Measurements from ENCODE around the gene HIVEP3.

HIVEP3 gene

DNA sequence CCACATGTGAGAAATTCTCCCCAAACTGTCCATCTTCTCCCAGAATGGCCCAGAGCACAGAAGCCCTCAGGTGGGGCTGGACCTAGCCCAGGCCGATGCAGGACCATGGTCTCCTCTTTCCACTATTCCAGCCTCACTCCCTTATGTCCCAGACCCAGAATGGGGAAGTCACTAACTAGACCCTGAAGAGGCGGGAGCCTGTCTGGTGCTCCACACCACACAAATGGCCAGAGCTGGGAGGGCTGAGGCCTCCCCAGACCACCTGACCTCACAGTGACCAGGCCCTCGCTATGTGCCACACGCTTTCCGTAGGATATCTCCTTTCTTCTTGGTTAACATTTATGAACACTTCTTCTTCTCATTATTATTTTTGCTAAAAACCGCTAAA lies 379.3 kb downstream of the HIVEP3 start:
- TF ChIP-seq, protein P1, sequence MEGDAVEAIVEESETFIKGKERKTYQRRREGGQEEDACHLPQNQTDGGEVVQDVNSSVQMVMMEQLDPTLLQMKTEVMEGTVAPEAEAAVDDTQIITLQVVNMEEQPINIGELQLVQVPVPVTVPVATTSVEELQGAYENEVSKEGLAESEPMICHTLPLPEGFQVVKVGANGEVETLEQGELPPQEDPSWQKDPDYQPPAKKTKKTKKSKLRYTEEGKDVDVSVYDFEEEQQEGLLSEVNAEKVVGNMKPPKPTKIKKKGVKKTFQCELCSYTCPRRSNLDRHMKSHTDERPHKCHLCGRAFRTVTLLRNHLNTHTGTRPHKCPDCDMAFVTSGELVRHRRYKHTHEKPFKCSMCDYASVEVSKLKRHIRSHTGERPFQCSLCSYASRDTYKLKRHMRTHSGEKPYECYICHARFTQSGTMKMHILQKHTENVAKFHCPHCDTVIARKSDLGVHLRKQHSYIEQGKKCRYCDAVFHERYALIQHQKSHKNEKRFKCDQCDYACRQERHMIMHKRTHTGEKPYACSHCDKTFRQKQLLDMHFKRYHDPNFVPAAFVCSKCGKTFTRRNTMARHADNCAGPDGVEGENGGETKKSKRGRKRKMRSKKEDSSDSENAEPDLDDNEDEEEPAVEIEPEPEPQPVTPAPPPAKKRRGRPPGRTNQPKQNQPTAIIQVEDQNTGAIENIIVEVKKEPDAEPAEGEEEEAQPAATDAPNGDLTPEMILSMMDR (IDR thresholded peaks at IDR 0.05; ENCODE audit: control extremely low read depth, extremely low read depth, low read depth, missing control alignments), result no peak
- no peak for DNase-seq (ENCODE audit: extremely low spot score)
- ChIA-PET POLR2A (no interaction called here), CTCF (interaction anchor here (1.5 to 6.7 kb wide), 2 partner anchors 16 to 21 kb away, joined by 3 to 48 read pairs; no protein-coding TSS in a partner anchor)

DNA sequence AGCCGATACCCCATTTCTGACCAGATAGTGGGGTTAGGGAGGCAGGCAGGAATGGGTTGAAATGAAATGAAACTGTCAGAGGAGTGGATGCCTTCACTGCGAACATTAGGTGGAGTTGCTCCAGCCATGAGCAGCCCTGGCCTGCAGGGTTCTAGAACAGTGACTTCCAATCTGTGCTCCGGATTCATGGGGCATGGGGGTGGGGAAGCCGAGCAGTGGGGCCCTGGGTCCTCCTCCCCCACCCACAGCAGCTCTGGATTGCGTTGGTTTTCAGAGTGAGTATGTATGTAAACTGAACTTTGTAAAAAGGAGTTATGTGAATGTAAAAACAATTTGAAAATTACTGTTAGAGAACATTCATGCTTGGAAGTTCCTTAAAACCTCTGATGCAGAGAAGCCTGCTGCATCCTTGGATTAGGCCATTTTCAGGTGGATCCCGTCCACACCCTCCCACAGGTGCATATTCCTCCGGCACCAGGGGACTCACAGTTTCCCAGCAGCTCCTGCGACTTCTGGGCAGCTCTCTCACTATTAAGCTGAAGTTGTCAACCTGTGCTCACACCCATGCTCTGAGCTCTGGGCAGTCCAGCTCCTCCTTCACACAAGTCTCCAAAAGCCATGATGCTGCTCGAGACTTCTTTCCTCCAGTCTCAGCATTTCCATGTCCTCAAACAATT lies 379.8 kb downstream of the HIVEP3 start:
- DNase-seq (ENCODE audit: extremely low spot score), result no peak
- ChIA-PET POLR2A (no interaction called here), CTCF (interaction anchor here (6.7 kb wide), 1 partner anchor 21 kb away, joined by 48 read pairs; no protein-coding TSS in a partner anchor)
- TF ChIP-seq, protein P1 (IDR thresholded peaks at IDR 0.05; ENCODE audit: control extremely low read depth, extremely low read depth, low read depth, missing control alignments), result no peak

DNA sequence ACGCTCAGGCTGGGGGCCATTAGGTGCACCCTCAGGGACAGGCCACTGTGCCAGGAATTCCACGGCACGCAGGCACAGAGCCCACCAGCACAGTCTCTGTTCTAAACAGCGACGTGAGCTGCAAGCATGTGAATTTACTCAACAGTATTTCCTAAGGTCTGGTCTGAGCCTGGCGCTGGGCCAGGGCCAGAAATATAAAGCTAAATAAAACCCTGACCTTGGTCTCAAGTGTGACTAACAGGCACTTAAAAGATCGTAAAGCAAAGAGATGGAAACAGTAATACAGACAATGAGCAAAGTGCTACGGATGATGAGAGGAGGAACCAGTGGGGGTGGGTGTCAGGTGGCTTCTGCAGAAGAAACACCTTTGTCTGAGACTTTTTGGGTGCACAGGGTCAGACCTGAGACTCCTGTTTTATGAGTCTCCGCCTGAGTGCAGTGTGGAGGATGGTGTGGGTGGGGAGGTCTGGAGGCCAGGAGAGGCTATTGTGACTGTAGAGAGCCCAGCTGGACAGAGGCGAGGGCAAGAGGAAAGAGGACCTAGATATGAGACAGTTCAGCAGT lies 380.9 kb downstream of the HIVEP3 start:
- POLR2A ChIA-PET, result no interaction called here
- no peak for DNase-seq (ENCODE audit: extremely low spot score)
- CTCF ChIA-PET, result interaction anchor here (1.3 to 6.7 kb wide), 2 partner anchors 10 to 20 kb away, joined by 3 to 48 read pairs; no protein-coding TSS in a partner anchor
- TF ChIP-seq, protein P1 (IDR thresholded peaks at IDR 0.05; ENCODE audit: control extremely low read depth, extremely low read depth, low read depth, missing control alignments), result no peak

DNA sequence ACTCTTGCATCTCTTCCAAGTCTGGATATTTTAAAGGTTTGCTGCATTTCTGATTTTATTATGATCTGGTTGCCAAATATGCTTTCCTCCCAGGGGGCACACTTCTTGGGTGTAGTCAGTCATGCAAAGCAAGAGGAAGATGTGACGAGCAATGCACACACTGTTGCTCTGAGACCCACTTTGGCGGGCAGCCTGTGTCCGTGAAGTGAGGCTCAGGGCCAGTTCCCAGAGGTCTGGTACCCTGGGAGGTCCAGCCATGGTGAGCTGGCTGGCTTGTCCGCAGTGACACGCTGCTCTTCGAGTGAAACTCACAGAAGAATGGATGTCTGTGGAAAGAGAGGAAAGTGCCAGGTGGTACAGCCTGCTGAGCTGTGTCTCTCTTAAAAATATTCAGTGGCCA lies 381.5 kb downstream of the HIVEP3 start:
- no peak for DNase-seq (ENCODE audit: extremely low spot score)
- TF ChIP-seq, protein P1 (IDR thresholded peaks at IDR 0.05; ENCODE audit: control extremely low read depth, extremely low read depth, low read depth, missing control alignments), result no peak
- ChIA-PET CTCF (interaction anchor here (1.3 to 6.7 kb wide), 2 partner anchors 10 to 19 kb away, joined by 3 to 48 read pairs; no protein-coding TSS in a partner anchor), POLR2A (no interaction called here)

DNA sequence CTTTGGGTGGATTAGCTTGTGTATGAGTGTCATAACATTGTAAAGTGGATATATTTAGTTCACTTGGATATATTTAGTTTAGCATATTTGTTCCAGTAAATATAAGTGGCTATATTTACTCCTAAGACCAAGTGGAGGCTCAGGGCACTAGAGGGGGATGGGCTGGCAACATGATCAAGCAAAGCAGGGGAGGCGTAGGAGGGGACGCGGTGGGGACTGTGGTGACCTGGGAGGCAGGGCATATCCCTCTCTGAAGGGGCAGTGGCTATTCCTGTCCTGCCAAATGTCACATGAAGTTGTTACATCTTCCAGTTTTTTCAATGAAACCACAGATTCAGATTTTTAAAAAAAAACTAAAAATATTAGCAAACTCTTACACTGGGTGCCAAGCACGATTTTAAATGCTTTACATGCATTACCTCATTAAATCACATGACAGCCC lies 382.3 kb downstream of the HIVEP3 start:
- CTCF ChIA-PET, result no interaction called here
- POLR2A ChIA-PET, result no interaction called here
- DNase-seq (ENCODE audit: extremely low spot score), result no peak
- TF ChIP-seq, protein P1 (IDR thresholded peaks at IDR 0.05; ENCODE audit: control extremely low read depth, extremely low read depth, low read depth, missing control alignments), result no peak

DNA sequence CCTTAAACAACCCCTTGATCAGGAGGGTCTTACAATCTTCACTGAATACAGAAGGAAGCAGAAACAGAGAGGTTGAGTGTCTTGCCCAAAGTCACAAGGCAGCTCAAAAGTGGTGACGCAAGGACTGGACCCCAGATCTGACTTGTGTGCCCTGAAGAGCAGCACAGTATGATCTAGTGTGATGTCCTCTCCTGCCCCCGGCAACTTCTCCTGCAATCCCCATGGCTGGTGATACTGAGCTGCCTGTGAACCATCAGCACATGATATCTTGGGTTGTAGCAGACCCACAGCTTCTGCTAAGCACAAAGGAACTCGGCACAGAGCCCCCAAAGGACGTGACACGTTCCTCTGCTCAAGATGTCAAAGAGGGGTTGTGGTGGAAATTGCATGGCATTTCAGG lies 383.0 kb downstream of the HIVEP3 start:
- POLR2A ChIA-PET, result no interaction called here
- TF ChIP-seq, protein P1 (IDR thresholded peaks at IDR 0.05; ENCODE audit: control extremely low read depth, extremely low read depth, low read depth, missing control alignments), result no peak
- DNase-seq (ENCODE audit: extremely low spot score), result no peak
- CTCF ChIA-PET, result no interaction called here

All from GM10248 (cell line).